SU-DHL-6 (cell line): ENCODE results near the gene ZNF618.

Experiments used
- EZH2phosphoT487 ChIP-seq: fragments of 200-600 bp; sonication (generic), shearing (Covaris generic); conservative IDR thresholded peaks from 2 replicates; pipeline ENCODE4 v1.6.1; 2018; ENCODE audit warnings: mild to moderate bottlenecking, antibody characterized with exemption, low read length, moderate library complexity, mixed read lengths
- TF ChIP-seq, protein P1 (sequence below): fragments of 200-600 bp; sonication (generic); IDR thresholded peaks from one replicate; pipeline ENCODE4 v1.5.1; 2017; ENCODE audit warnings: antibody characterized with exemption, mild to moderate bottlenecking, low read length, moderate library complexity; ENCODE audit not compliant: insufficient read depth, poor library complexity, severe bottlenecking

GRCh38 chr9:113887436-113887835, 11.3 kb downstream of the ZNF618 start:
- TF ChIP-seq, protein P1, sequence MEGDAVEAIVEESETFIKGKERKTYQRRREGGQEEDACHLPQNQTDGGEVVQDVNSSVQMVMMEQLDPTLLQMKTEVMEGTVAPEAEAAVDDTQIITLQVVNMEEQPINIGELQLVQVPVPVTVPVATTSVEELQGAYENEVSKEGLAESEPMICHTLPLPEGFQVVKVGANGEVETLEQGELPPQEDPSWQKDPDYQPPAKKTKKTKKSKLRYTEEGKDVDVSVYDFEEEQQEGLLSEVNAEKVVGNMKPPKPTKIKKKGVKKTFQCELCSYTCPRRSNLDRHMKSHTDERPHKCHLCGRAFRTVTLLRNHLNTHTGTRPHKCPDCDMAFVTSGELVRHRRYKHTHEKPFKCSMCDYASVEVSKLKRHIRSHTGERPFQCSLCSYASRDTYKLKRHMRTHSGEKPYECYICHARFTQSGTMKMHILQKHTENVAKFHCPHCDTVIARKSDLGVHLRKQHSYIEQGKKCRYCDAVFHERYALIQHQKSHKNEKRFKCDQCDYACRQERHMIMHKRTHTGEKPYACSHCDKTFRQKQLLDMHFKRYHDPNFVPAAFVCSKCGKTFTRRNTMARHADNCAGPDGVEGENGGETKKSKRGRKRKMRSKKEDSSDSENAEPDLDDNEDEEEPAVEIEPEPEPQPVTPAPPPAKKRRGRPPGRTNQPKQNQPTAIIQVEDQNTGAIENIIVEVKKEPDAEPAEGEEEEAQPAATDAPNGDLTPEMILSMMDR = no peak
- no peak for TF ChIP-seq EZH2phosphoT487
